SK-MEL-5 (cell line): ENCODE measurements around the gene CFAP43. TPM values are rescaled to one million over a fixed set of nuclear protein-coding genes. Genes with fewer than 3 reads are reported as not detected.

Experiments
- DNase-seq: peaks from one replicate; pipeline ENCODE4 v3.0.0-alpha.2; 2016; ENCODE audit warnings: low read depth, low spot score
- in situ Hi-C: cut with HindIII; loops from 2 replicates; pipeline ENCODE4 v1.10.0; 2016; ENCODE audit warnings: low sequenced_read_pairs, high pct_unique_total_duplicates, low pct_unique_long_range_greater_than_20kb
- total RNA-seq: library from RNA; depleted of rRNA; stranded (reverse); fragments of >200 nt; shearing (Covaris generic); gene quantifications from 2 replicates; pipeline ENCODE4 v1.2.3, GENCODE V29; 2014

The CFAP43 gene
- total RNA-seq, 1 experiment from 2014 or later, result 1.3 TPM

DNA sequence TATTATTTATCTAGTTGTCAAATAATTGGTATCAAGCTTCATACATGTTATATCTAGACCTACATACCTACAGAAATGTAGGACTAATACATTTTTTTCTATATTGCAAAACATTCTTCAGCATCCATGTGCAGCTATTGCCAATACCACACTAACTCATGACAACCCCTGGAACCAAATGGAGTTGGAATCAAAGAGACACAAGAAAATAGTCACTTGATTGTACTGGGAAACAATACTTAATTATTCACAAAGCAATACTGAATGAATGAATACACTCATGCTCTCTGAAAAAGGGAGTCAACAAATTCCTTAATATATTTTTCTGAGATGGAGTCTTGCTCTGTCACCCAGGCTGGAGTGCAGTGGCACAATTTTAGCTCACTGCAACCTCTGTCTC, 10.4 kb upstream of the CFAP43 start:
- in situ Hi-C loops, result no loop called here
- peak; percentile 86 for DNase-seq

DNA sequence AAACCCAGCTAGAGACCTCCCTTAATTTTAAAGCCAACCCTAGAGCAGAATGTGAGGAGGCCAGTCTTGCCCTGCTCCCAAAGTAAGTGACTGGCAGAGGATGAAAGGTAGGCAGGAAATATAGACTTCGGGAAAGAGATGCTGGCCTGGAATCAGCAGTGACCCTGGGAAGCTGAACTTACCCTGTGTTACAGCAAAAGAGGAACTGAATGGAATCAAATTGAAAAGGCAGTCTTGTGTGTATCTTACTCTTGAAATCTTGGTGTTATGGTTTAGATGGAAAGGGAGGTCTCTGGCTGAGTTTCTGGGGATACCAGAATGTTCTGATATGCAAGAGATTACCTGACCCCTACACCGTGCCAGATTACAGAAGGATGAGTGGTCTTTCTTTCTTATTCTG, 7.9 kb upstream of the CFAP43 start:
- in situ Hi-C loops, result no loop called here
- no peak for DNase-seq

DNA sequence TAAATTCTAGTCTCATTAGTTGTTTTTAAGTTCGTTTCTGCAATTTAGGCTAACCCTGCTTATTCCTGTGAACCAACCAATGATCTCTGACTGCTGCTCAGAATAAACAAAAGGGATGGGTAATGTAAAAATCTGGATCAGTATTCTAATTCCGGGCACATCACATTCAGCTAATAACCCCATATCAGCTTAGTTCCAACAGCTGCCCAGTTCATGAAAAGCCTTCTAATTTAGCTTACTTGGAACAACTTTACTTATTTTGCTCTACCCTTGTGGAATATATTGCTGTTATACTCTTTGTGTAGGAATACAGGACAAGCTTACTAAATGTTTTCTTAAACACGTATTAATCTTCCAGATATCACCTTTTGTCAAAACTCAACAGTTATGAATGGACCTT, 3.6 kb upstream of the CFAP43 start:
- no peak for DNase-seq
- in situ Hi-C loops, result no loop called here

DNA sequence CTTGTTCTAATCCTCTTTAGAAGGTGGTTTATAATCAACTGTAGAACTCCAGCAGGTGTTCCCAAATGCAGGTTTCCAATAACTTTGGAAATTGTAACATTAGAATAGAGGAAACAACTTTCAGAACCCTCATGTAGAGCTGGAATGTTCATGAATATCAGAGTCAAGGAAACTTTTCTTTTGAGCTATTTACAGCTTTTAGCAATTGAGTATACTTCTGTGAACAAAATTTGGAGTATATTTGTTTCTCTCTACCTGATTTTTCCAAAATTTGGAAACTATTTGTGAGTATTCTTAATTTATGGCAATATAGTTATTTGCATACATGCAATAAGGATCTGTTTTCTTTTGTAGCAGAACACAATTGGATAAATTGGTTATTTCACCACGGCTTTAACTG, 2.8 kb upstream of the CFAP43 start:
- DNase-seq, result no peak
- in situ Hi-C loops, result no loop called here

DNA sequence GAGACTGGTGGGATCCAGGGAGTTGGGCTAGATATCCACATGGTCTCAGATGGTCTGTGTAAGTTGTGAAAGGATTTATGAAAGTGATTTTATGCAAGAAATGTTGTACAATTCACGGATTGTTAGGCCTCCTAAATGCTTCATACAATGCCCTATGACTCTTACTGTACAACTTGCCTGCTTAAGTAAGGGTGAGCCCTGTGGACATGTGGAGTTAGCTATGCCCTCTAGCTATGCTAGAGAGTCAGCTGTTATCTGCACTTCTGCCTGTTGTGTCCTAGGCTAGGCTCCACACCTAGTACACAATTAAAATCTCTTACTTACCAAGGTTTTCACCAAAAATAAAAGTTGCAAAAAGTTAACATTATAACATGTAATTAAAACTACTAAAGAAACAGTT, 1.7 kb upstream of the CFAP43 start:
- in situ Hi-C loops, result no loop called here
- DNase-seq, result peak; percentile 65

DNA sequence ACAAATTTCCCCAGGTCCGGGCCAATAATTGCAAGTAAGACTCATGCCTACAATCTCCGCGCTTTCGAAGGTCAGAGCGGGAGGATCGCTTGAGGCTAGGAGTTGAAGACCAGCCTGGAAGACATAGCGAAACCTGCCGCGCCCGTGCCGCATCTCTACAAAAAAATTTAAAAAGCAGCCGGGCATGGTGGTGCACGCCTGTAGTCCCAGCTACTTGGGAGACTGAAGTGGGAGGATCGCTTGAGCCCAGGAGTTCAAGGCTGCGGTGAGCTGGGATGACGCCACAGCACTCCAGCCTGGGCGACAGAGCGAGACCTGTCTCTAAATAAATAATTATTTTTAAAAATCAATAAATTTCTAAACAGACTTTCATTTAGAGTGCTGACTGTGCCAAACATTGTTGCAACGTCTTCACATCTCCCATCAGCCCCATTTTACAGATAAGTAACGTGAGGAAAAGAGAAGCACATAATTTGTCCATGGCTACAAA, 494 bp upstream of the CFAP43 start:
- DNase-seq, result no peak
- in situ Hi-C loops, result no loop called here

DNA sequence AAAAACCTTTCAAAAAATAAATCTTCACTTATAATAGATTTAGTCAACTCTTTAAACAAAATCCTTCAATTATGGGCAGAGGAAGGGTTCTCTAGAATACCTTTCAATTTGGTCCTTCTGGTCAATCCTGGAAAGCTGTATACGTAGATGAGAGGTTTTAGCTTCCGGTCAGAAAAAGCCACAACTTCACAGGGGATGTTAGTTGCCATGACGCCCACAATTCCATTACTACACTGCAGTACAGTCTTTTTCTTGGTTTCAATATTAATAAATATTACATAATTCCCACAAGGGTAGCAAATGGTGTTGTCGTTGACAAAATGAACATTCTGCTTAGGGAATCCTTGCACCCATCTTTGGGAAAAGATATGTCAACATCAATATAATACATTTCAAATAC, 1.7 kb downstream of the CFAP43 start:
- in situ Hi-C loops, result no loop called here
- no peak for DNase-seq

DNA sequence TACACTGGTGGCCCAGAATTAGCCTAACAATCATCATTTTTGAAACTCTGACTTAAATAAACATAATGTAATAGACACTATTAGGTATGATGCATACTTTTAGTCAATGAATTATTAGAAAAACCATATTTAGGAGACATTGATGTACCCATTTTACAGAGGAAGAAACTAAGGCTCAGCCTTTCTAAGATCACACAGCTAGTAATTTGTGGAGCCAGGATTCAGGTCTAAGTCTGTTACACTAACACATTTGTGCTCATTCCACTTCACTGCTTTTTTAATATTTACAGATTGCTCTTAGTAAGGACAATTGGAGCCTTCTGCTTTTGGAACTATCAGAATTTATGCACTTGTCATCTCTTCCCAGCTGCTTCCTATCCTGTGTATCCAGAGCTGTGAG, 8.9 kb downstream of the CFAP43 start:
- in situ Hi-C loops, result no loop called here
- no peak for DNase-seq

DNA sequence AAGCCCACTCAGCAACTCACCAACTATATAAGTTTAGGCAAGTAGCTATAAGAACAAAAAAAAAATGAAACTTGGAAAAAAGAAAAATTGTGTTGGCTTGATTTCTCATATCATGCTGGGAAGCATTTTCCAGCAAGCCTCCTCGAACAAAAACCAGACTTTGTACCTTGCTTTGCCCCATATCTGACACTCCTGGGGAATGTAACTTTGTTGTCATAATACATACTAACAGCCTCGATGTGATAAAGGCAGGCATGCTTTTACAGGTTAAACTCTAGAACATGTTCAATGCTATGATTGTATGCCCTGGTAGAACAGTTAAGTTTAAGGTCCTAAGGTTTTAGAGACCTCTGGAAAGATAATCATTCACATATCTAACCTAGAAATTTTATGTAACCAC, 11.6 kb downstream of the CFAP43 start:
- in situ Hi-C loops, result no loop called here
- no peak for DNase-seq

DNA sequence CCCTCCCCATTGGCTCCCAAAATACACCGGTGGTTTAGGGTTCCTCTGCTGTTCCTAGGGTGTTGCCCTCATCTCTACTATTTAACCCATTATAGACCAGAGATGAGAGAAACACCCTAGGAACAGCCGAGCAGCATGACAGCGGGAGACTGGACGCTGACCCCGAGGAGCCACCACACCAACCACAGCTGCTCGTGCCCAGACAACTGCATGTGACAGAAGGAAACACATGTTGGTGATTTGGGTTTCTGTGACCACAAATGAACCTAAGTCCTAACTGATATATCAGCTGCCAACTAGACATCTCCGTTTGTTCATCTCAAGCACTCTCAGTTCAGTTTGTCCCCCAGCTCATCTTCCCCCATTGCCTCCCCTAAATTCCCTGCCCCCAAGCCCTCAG, 13.4 kb downstream of the CFAP43 start:
- in situ Hi-C loops, result no loop called here
- DNase-seq, result no peak

DNA sequence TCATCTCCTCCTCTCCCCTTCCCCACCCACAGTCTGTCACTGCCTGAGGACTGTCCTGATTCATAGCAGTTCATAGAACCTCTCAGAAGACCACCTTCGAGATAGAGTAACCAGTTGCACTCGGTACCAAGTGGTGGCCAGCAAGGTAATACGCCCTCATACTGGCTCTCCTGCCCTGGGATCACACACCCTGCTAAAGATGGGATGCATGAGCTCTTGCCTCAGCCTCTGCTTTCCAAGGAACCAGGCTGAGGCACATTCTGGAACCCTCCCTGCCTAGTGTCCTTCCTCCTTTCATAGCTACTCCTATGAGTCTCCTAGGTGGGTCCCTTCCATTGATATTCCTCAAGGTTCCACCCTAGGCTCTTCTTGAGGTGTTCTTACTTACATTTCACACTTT, 15.5 kb downstream of the CFAP43 start:
- in situ Hi-C loops, result no loop called here
- DNase-seq, result no peak

DNA sequence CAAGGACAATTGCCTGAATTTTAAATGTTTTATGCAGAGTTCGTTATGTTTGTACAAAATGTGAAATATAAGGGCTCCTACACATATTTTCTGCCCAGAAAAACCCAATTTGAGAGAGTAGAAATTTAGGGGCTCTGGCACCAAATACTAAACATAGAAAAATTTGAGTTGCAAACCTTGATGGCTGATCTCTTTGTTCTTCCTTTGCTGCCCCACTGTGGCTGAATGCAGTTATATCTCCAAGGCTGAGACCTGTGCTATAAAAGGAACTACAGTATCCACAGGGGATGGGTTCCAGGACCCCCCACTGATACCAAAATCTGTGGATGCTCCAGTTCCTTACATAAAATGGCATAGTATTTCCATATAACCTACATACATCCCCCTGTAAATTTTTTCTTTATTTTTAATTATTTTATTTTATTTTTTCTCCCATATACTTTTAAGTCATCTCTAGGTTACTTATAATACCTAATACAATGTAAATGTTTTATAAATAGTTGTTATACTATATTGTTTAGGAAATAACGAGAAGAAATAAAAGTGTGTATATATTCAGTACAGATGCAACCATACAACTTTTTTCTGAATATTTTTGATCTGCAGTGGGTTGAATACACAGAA, 22.5 kb downstream of the CFAP43 start:
- in situ Hi-C loops, result no loop called here
- peak; percentile 66 for DNase-seq

DNA sequence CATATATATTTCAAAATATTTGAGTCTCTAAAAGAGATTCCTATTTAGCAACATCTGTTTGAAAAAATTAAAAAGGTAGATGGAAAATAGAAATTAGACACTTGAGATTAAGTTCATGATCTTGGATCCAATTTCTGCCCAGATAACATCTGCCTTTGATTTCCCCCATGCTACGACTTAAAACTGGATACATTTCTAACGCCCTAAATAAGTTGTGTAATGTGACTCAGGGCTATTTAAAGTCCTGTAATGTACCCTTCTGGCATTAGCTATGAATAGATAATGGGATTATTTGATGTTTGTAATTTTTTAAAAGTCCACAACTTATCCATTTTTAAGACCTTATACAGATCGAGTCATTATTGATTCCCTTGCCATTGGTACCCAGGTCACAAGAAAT, 23.4 kb downstream of the CFAP43 start:
- in situ Hi-C loops, result no loop called here
- no peak for DNase-seq

DNA sequence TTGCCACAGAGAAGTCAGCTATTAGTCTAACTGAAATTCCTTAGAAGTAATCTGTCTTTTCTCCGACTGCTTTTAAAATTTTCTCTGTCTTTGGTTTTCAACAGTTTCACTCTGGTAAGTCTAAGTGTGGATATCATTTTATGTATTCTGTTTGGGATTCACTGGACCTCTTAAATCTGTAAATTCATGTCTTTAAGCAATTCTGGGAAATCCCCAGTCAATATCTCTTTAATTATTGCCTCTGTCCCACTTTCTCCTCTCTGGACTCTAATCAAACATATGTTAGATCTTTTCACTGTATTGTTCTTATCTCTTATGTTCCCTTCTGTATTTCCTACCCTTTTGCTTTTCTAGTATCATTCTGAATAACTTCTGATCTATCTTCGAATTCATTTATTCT, 29.9 kb downstream of the CFAP43 start:
- no peak for DNase-seq
- in situ Hi-C loops, result no loop called here

DNA sequence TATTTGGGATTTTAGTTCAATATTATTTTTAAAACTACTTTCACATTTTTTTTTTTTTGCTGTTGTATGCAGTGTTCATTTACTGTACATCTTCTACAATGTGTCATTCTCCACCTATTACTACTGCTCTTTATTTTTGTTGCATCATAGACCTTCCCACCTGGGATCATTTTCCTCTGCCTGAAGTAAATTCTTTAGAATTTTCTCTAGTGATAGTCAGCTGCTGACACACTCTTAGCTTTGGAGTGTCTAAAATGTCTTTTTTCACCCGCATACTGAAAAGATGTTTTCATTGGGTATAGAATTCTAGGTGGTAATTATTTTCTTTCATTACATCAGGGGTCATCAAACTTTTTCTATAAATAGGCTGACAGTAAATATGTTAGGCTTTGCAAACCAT, 30.5 kb downstream of the CFAP43 start:
- in situ Hi-C loops, result no loop called here

DNA sequence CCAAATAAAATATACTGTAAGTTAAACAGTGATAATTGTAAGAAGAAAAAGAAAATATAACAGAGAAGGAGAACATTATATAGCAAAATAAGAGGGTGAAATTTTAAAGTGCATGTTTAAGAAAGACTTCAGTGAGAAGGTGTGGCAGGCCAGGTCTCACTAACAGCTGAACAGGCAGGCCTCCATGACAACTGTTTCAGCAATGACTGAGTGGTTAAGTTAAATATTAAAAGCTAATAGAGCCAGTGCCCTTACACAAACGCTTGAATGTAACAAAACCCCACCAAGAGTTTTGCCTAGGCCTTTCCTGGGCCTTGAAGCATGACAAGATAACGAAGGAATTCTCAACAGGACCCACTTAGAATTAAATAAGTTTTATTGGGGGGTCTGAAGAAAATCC, 32.6 kb downstream of the CFAP43 start:
- in situ Hi-C loops, result no loop called here
- no peak for DNase-seq

More for the DNA sequence above, 30.5 kb downstream of the CFAP43 start:
- no peak for DNase-seq

DNA sequence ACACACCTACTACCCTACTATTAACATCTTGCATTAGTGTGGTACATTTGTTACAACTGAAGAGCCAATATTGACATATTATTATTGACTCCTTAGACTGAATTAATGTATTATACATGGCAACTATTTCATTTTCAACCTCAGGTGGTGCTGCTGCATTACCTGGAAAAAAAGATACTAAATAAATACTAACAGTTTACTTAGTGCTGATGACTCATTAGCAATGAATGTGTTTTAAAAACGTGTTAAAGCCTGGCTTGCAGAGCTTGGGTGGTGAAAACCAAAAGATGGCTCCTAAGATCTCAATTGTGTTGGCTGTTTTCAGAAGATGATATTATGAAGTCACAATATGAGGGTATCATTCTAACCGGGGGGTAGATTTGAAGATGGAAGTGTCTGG, 34.8 kb downstream of the CFAP43 start:
- no peak for DNase-seq
- in situ Hi-C loops, result no loop called here

DNA sequence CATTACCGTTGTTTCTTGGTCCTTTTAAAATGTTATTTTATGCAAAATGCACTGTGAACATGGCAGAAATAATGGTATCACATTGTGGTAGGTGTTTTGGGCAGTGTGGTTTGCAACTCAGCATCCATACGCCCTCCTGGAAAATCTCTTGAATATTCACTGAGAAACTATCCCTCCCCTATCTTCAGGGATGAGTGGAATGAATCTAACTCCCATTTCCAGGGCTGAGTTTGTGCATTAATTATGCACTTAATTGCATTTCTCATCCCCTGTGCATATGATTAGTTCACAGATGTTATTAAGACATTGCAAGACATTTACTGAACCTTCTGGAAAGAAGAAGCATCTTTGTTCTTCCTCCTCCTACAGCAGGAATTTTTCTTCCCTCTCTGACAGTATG, 36.5 kb downstream of the CFAP43 start:
- DNase-seq, result no peak
- in situ Hi-C loops, result no loop called here

DNA sequence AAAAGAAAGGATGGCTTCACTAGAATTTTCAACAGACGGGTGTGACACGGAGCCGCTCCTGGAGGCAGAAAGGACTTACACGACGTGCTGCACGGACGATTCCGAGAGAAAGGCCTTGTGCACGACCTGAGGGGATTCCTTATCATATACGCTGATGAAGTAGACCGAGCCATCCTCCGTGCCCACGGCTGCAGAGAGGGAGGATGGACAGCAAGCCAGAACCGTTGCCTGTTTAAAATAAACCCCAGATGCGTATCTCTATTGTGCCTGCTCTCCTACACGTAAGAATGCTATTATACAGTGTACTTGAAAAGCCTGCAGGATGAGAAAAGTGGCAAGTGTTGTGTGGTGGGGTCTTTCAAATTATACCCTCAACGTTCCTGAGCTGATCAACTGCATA, 38.4 kb downstream of the CFAP43 start:
- no peak for DNase-seq

DNA sequence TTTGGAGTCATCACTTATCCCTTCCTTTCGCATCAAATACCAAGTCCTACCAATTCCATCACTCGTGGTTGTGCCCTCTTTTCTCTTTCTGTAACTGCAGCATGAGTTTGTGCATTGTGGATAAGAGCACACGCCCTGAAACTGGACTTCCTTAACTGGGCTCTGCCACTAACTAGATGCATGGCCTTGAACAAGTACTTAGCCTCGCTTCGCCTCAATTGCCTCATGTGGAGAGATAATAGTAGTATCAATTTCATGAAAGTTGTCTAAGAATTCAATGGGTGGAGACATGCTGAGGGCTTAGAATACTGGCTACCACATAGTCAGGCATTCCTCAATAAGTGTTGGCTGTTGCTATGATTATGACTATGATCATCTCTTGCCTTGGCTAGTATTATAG, 41.5 kb downstream of the CFAP43 start:
- in situ Hi-C loops, result no loop called here
- DNase-seq, result no peak

More for the DNA sequence above, 38.4 kb downstream of the CFAP43 start:
- in situ Hi-C loops, result no loop called here
